ENCODE measurements around the gene HBEGF.

HBEGF gene

GRCh38 chr5:140312067-140312790 is 34.2 kb downstream of the HBEGF start:
- TF ChIP-seq, protein P1, sequence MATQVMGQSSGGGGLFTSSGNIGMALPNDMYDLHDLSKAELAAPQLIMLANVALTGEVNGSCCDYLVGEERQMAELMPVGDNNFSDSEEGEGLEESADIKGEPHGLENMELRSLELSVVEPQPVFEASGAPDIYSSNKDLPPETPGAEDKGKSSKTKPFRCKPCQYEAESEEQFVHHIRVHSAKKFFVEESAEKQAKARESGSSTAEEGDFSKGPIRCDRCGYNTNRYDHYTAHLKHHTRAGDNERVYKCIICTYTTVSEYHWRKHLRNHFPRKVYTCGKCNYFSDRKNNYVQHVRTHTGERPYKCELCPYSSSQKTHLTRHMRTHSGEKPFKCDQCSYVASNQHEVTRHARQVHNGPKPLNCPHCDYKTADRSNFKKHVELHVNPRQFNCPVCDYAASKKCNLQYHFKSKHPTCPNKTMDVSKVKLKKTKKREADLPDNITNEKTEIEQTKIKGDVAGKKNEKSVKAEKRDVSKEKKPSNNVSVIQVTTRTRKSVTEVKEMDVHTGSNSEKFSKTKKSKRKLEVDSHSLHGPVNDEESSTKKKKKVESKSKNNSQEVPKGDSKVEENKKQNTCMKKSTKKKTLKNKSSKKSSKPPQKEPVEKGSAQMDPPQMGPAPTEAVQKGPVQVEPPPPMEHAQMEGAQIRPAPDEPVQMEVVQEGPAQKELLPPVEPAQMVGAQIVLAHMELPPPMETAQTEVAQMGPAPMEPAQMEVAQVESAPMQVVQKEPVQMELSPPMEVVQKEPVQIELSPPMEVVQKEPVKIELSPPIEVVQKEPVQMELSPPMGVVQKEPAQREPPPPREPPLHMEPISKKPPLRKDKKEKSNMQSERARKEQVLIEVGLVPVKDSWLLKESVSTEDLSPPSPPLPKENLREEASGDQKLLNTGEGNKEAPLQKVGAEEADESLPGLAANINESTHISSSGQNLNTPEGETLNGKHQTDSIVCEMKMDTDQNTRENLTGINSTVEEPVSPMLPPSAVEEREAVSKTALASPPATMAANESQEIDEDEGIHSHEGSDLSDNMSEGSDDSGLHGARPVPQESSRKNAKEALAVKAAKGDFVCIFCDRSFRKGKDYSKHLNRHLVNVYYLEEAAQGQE (IDR thresholded peaks at IDR 0.05; ENCODE audit: insufficient read depth in 1 of 2, low read depth in 2 of 2, low read length in 2 of 2): peak in 1 of 2 experiments; percentile 49; a peak in 1 of 4 replicates
- TF ChIP-seq SIN3A (IDR thresholded peaks at IDR 0.05; ENCODE audit: borderline replicate concordance, insufficient read depth, low read length): no peak

GRCh38 chr5:140311011-140311467 is 35.4 kb downstream of the HBEGF start:
- TF ChIP-seq SIN3A (IDR thresholded peaks at IDR 0.05; ENCODE audit: borderline replicate concordance, insufficient read depth, low read length): no peak
- TF ChIP-seq FOXP2 (optimal IDR thresholded peaks at IDR 0.05; ENCODE audit: borderline replicate concordance, extremely low read depth, extremely low read length, insufficient read depth): no peak
- TF ChIP-seq, protein P1 (IDR thresholded peaks at IDR 0.05; ENCODE audit: insufficient read depth in 1 of 2, low read depth in 2 of 2, low read length in 2 of 2): no peak
- no peak for TF ChIP-seq TAF1 (IDR thresholded peaks at IDR 0.05; ENCODE audit: borderline replicate concordance, insufficient read depth, low read length)
- no peak for TF ChIP-seq POLR2AphosphoS5 (IDR thresholded peaks at IDR 0.05; ENCODE audit: low read depth, low read length)

DNA sequence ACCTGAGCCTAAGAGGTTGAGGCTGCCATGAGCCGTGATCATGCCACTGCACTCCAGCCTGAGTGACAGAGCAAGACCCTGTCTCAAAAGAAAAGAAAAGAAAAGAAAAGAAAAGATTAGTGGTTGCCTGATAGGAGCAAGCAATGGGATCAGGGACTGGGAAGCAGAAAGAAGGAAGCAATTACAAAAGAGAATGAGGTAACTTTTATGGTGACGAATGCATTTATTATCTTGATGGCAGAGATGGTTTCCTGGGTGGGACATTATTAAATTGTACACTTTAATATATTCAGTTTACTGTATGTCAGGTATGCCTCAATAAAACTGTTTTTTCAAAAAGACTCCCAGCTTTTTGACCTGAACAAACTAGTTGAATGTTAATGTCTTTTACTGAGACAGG is 36.0 kb downstream of the HBEGF start:
- TF ChIP-seq FOXP2 (optimal IDR thresholded peaks at IDR 0.05; ENCODE audit: borderline replicate concordance, extremely low read depth, extremely low read length, insufficient read depth) (no peak), TAF1 (IDR thresholded peaks at IDR 0.05; ENCODE audit: borderline replicate concordance, insufficient read depth, low read length) (no peak), SIN3A (IDR thresholded peaks at IDR 0.05; ENCODE audit: borderline replicate concordance, insufficient read depth, low read length) (no peak), POLR2AphosphoS5 (IDR thresholded peaks at IDR 0.05; ENCODE audit: low read depth, low read length) (no peak)
- TF ChIP-seq, protein P1 (IDR thresholded peaks at IDR 0.05; ENCODE audit: insufficient read depth in 1 of 2, low read depth in 2 of 2, low read length in 2 of 2): no peak

GRCh38 chr5:140309706-140310249 is 36.6 kb downstream of the HBEGF start:
- no peak for TF ChIP-seq SIN3A (IDR thresholded peaks at IDR 0.05; ENCODE audit: borderline replicate concordance, insufficient read depth, low read length)
- no peak for TF ChIP-seq TAF1 (IDR thresholded peaks at IDR 0.05; ENCODE audit: borderline replicate concordance, insufficient read depth, low read length)
- no peak for TF ChIP-seq FOXP2 (optimal IDR thresholded peaks at IDR 0.05; ENCODE audit: borderline replicate concordance, extremely low read depth, extremely low read length, insufficient read depth)
- TF ChIP-seq POLR2AphosphoS5 (IDR thresholded peaks at IDR 0.05; ENCODE audit: low read depth, low read length): no peak
- TF ChIP-seq, protein P1 (IDR thresholded peaks at IDR 0.05; ENCODE audit: insufficient read depth in 1 of 2, low read depth in 2 of 2, low read length in 2 of 2): no peak

Data from PFSK-1 (cell line).